MM.1S (cell line): Measurements from ENCODE around the gene ATP1A4.

Source experiments
- DNase-seq: peaks from one replicate; pipeline ENCODE4 v3.0.0-alpha.2; 2015
- H2AFZ ChIP-seq: fragments of 300-600 bp; sonication (generic); 2 replicates; pipeline ENCODE4 v1.6.0; 2016; ENCODE audit warnings: antibody characterized with exemption, low read length
- H3F3A ChIP-seq: fragments of 300-600 bp; sonication (generic); 2 replicates; pipeline ENCODE4 v1.6.1; 2016; ENCODE audit warnings: mild to moderate bottlenecking, antibody characterized with exemption, low read length, moderate library complexity, mixed read lengths; ENCODE audit not compliant: insufficient read depth
- H3K27ac ChIP-seq: fragments of 300-600 bp; sonication (generic); 2 replicates; pipeline ENCODE4 v1.5.1; 2016; ENCODE audit warnings: mild to moderate bottlenecking, low read length
- H3K27me3 ChIP-seq: fragments of 300-600 bp; sonication (generic); replicated peaks from 2 replicates; pipeline ENCODE4 v1.6.0; 2016; ENCODE audit warnings: low read length; ENCODE audit not compliant: insufficient read depth
- H3K36me3 ChIP-seq: fragments of 300-600 bp; sonication (generic); replicated peaks from 2 replicates; pipeline ENCODE4 v1.6.1; 2016; ENCODE audit warnings: mild to moderate bottlenecking, low read length, mixed read lengths; ENCODE audit not compliant: insufficient read depth
- H3K4me1 ChIP-seq: fragments of 300-600 bp; sonication (generic); 2 replicates; pipeline ENCODE4 v1.6.1; 2016; ENCODE audit warnings: low read length, mixed read lengths
- H3K4me2 ChIP-seq: fragments of 300-600 bp; sonication (generic); 2 replicates; pipeline ENCODE4 v1.6.0; 2016; ENCODE audit warnings: low read depth, low read length
- H3K4me3 ChIP-seq: fragments of 300-600 bp; sonication (generic); 2 replicates; pipeline ENCODE4 v1.5.1; 2016; ENCODE audit warnings: low read length, mixed read lengths
- H3K79me2 ChIP-seq: fragments of 300-600 bp; sonication (generic); 2 replicates; pipeline ENCODE4 v1.6.1; 2016; ENCODE audit warnings: mixed run types, low read length, mixed read lengths
- H3K9ac ChIP-seq: fragments of 300-600 bp; sonication (generic); 2 replicates; pipeline ENCODE4 v1.6.1; 2016; ENCODE audit warnings: low read length, mixed read lengths
- H3K9me2 ChIP-seq: fragments of 300-600 bp; sonication (generic); replicated peaks from 2 replicates; pipeline ENCODE4 v1.6.1; 2016; ENCODE audit warnings: mild to moderate bottlenecking, low read length, mixed read lengths; ENCODE audit not compliant: insufficient read depth
- H3K9me3 ChIP-seq: fragments of 300-600 bp; sonication (generic); replicated peaks from 2 replicates; pipeline ENCODE4 v1.6.1; 2016; ENCODE audit warnings: mild to moderate bottlenecking, low read length, mixed read lengths; ENCODE audit not compliant: insufficient read depth
- H4K20me1 ChIP-seq: fragments of 300-600 bp; sonication (generic); 2 replicates; pipeline ENCODE4 v1.6.1; 2016; ENCODE audit warnings: mild to moderate bottlenecking, low read length, moderate library complexity, mixed read lengths; ENCODE audit not compliant: insufficient read depth
- CTCF ChIP-seq: fragments of 300-600 bp; sonication (generic); IDR thresholded peaks from 2 replicates; pipeline ENCODE4 v1.5.1; 2016; ENCODE audit warnings: antibody characterized with exemption, low read length, mixed read lengths
- EZH2 ChIP-seq: fragments of 300-600 bp; sonication (generic); optimal IDR thresholded peaks from 2 replicates; pipeline ENCODE3; 2017; ENCODE audit warnings: low read depth, mild to moderate bottlenecking, antibody characterized with exemption, low read length, mixed read lengths
- EZH2phosphoT487 ChIP-seq: fragments of 300-600 bp; sonication (generic); IDR thresholded peaks from 2 replicates; pipeline ENCODE4 v1.6.1; 2018; ENCODE audit warnings: antibody characterized with exemption, low read length

ATP1A4 gene

GRCh38 chr1:160117300-160117699 lies 34.1 kb upstream of the ATP1A4 start:
- H3K4me2 ChIP-seq: no peak overlapping the region
- H3K9me2 ChIP-seq: no peaks in the 10 kb centered on the region
- no peak overlapping the region for H3K9ac ChIP-seq
- no peaks in the 10 kb centered on the region for H3K9me3 ChIP-seq
- no peak overlapping the region for H3K4me3 ChIP-seq
- H3K27ac ChIP-seq: no peak overlapping the region
- H3K4me1 ChIP-seq: no peaks in the 10 kb centered on the region
- H3K79me2 ChIP-seq: no peaks in the 10 kb centered on the region
- peaks cover 7% of the 10 kb centered on the region; the same call in 1 of the 2 replicates for H3K27me3 ChIP-seq
- H3F3A ChIP-seq: no peaks in the 10 kb centered on the region
- H3K36me3 ChIP-seq: no peaks in the 10 kb centered on the region
- DNase-seq: no peak
- no peak overlapping the region for H2AFZ ChIP-seq
- no peaks in the 10 kb centered on the region for H4K20me1 ChIP-seq
- no peak for TF ChIP-seq EZH2phosphoT487
- no peak for TF ChIP-seq EZH2
- no peak for TF ChIP-seq CTCF

GRCh38 chr1:160117709-160118183 lies 33.7 kb upstream of the ATP1A4 start:
- Histone ChIP-seq H3K27ac (no peak overlapping the region), H3K4me3 (no peak overlapping the region), H4K20me1 (no peaks in the 10 kb centered on the region), H3K36me3 (no peaks in the 10 kb centered on the region), H3F3A (no peaks in the 10 kb centered on the region), H3K4me2 (no peak overlapping the region), H3K27me3 (peaks cover 7% of the 10 kb centered on the region; the same call in 1 of the 2 replicates), H2AFZ (no peak overlapping the region), H3K9me3 (no peaks in the 10 kb centered on the region), H3K4me1 (no peaks in the 10 kb centered on the region), H3K9me2 (no peaks in the 10 kb centered on the region), H3K79me2 (no peaks in the 10 kb centered on the region), H3K9ac (no peak overlapping the region)
- TF ChIP-seq EZH2phosphoT487 (no peak), EZH2 (no peak), CTCF (no peak)
- DNase-seq: no peak

GRCh38 chr1:160118928-160119327 lies 32.5 kb upstream of the ATP1A4 start:
- Histone ChIP-seq H3K4me1 (no peaks in the 10 kb centered on the region), H3K27ac (no peak overlapping the region), H3K9ac (no peak overlapping the region), H3K36me3 (no peaks in the 10 kb centered on the region), H3K4me3 (no peak overlapping the region), H3K4me2 (no peak overlapping the region), H3K27me3 (peaks cover 7% of the 10 kb centered on the region; the same call in 1 of the 2 replicates), H3K9me2 (no peaks in the 10 kb centered on the region), H3K79me2 (no peaks in the 10 kb centered on the region), H3K9me3 (no peaks in the 10 kb centered on the region), H2AFZ (no peak overlapping the region), H4K20me1 (no peaks in the 10 kb centered on the region), H3F3A (no peaks in the 10 kb centered on the region)
- TF ChIP-seq EZH2phosphoT487 (no peak), CTCF (no peak), EZH2 (no peak)
- no peak for DNase-seq

- H3K4me3 ChIP-seq: no peak overlapping the region
- H3F3A ChIP-seq: no peaks in the 10 kb centered on the region
- H3K36me3 ChIP-seq: no peaks in the 10 kb centered on the region
- no peaks in the 10 kb centered on the region for H4K20me1 ChIP-seq
- H3K27ac ChIP-seq: no peak overlapping the region
- H3K4me2 ChIP-seq: no peak overlapping the region
- H2AFZ ChIP-seq: no peak overlapping the region
- H3K79me2 ChIP-seq: no peaks in the 10 kb centered on the region
- no peaks in the 10 kb centered on the region for H3K9me3 ChIP-seq
- H3K4me1 ChIP-seq: no peaks in the 10 kb centered on the region
- no peak for DNase-seq
- no peak for TF ChIP-seq EZH2
- TF ChIP-seq EZH2phosphoT487: no peak
- no peak for TF ChIP-seq CTCF
- no peaks in the 10 kb centered on the region for H3K9me2 ChIP-seq
- H3K27me3 ChIP-seq: peaks cover 7% of the 10 kb centered on the region; the same call in 1 of the 2 replicates
- H3K9ac ChIP-seq: no peak overlapping the region
Measured at GRCh38 chr1:160120797-160121196, 30.6 kb upstream of the ATP1A4 start.
